22Rv1 (cell line): ENCODE results near the gene ARHGAP18.
A peak's percentile ranks its signal among the peaks of the same experiment; 100 is the strongest.

Source experiments
- H3K27ac ChIP-seq: fragments of 450-650 bp; 2 replicates; pipeline ENCODE4 v1.5.1; 2017
- CTCF ChIP-seq: fragments of 450-650 bp; IDR thresholded peaks from 2 replicates; pipeline ENCODE4 v1.5.1; 2017; ENCODE audit warnings: mild to moderate bottlenecking
- ZFX ChIP-seq: fragments of 450-650 bp; IDR thresholded peaks from 2 replicates; pipeline ENCODE4 v1.6.1; 2017; ENCODE audit warnings: antibody characterized with exemption, borderline replicate concordance

ARHGAP18 gene

DNA sequence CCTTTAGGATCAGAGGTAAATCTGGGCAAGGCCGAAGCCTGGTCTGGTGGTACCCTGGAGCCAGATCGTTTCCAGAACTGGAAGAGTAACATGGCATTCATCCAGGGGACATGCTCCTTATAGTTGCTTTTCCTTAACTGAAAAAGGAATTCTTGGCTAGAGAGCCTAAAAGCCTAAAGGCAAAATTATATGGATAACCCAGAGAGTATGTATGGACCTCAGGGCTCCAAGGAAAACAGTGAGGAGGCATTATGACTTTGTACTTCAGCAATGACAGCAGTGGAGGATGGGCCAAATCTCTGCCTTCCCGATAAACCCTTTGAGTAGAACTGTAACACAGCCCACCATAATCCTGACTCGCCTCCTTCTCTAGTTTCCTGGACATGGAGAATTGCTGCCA lies 29.3 kb downstream of the ARHGAP18 start:
- TF ChIP-seq ZFX (no peak), CTCF (no peak)
- no peak overlapping the region for H3K27ac ChIP-seq

- no peak overlapping the region; the same call in 1 of the 2 replicates for H3K27ac ChIP-seq
- TF ChIP-seq CTCF: no peak
- TF ChIP-seq ZFX: no peak
These were observed 30.2 kb downstream of the ARHGAP18 start for GRCh38 chr6:129679758-129680157.

GRCh38 chr6:129679275-129679674 lies 30.7 kb downstream of the ARHGAP18 start:
- TF ChIP-seq ZFX (no peak), CTCF (no peak)
- no peak overlapping the region for H3K27ac ChIP-seq

DNA sequence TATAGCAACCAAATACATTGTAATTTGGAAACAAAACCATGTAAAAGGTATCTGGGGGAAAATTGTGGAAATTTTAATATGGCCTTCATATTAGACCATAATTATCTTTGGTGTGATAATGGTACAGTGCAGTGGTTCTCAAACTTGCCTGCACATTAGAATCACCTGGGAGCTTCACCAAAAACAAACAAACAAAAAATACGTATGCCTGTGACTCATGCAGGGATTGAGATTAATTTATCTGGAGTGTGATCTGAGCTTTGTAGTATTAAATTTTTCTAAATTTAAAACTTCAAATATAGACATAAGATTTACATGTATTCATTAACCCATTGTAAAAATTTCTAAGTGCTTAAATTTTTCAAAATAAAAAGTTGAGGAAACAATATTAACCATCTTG lies 31.5 kb downstream of the ARHGAP18 start:
- H3K27ac ChIP-seq: peak overlapping the region; percentile 44; the same call in 1 of the 2 replicates
- TF ChIP-seq ZFX (no peak), CTCF (no peak)

DNA sequence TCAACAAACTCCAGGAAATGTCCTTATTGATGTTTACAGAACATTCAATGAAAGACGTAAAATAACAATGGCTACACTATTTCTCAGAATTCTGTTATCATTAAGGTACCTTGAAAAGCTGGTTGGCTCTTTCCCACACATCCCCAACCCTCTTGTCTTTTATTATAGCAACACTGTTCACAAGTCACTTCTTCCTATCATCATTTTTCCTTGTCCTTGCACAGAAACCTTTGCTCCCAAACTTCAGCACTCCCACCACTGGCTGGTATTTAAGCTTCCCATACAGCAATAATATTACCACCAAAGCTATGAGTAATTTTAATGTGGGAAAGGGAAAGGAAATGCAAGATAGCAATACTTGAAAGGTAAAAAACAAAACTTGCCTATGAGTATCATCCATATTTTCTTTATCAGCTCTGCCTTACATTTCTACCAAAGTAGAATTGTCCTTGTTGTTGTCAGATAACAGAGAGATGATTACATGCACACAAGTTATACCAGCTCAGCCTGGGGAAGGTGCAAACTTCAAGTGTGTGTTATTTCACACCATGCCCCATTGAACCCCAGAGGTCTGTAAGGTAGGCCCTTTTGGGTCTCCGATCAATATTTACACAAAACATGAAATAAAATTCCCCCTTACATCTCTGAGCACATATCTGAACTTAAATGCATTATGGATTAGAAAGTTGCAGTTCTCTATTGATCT lies 32.2 kb downstream of the ARHGAP18 start:
- H3K27ac ChIP-seq: peak overlapping the region; percentile 44
- no peak for TF ChIP-seq CTCF
- no peak for TF ChIP-seq ZFX

DNA sequence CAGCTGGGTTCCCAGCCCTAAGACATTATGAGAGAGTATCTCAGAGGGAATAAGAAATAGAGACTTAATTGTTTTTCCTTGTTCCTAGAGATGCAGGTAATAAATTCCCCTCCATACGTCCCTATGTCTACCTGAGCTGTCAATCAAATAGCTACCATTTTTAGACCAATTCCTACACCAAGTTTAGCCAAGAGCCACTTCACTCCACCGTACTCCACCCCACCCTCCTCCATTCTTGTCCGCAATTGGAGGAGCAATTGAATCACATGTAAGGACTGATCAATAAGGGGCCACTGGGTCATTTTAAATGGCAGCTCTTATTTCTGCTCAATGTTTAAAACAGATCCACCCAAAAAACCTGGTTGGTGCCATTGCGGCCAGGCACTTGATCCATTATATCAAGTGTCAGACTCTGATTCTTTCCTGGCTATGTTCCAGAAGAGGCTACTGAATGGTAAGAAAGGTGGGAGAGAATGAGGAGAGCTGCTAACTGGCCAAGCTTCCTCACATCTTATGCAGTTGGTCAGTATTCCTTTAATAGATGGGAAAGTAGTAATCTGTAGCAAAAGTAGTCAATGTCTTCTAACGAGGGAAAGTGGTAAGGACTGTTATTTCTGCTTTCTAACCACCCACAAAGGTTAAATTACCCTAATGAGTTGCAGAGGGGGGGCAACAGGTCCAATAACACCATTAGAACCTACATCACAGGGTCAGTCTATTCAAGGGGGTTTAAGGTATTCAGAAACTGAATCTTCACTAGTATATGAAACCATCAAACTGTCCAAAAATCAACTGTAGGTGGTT lies 34.1 kb downstream of the ARHGAP18 start:
- no peak overlapping the region for H3K27ac ChIP-seq
- TF ChIP-seq ZFX: no peak
- no peak for TF ChIP-seq CTCF

GRCh38 chr6:129673748-129674147 lies 36.2 kb downstream of the ARHGAP18 start:
- H3K27ac ChIP-seq: no peak overlapping the region
- TF ChIP-seq CTCF: no peak
- no peak for TF ChIP-seq ZFX
